Natural killer cell (primary cell): ENCODE measurements around the gene HSD17B4. TPM values are rescaled to one million over a fixed set of nuclear protein-coding genes. Genes with fewer than 3 reads are reported as not detected.

Source experiments
- ATAC-seq, 3 donors: fragments of 150-1000 bp in 2 of 3; fragments of 200-7000 bp in 1 of 3; cut with Tn5 transposase; 1 replicate in 1 of 3; 2 replicates in 2 of 3; pipeline ENCODE4 v1.10.0; 2021; ENCODE audit warnings: mild to moderate bottlenecking in 2 of 3, moderate library complexity in 2 of 3
- DNase-seq, 2 donors: peaks; one replicate each; pipeline versions ENCODE4 v3.0.0 to v3.0.0-alpha.2; 2013 to 2021; ENCODE audit warnings: mixed read lengths in 1 of 2
- H3K27ac ChIP-seq: one replicate; pipeline ENCODE4 v1.5.1; 2013; ENCODE audit warnings: mild to moderate bottlenecking, low read length
- H3K27me3 ChIP-seq: one replicate; pipeline ENCODE4 v1.6.1; 2013; ENCODE audit warnings: low read length; ENCODE audit not compliant: control insufficient read depth, insufficient read depth
- H3K36me3 ChIP-seq: one replicate; pipeline ENCODE4 v1.6.1; 2013; ENCODE audit warnings: low read length; ENCODE audit not compliant: control insufficient read depth, insufficient read depth
- H3K4me1 ChIP-seq: one replicate; pipeline ENCODE4 v1.6.1; 2013; ENCODE audit warnings: low read length; ENCODE audit not compliant: control insufficient read depth, insufficient read depth
- H3K4me3 ChIP-seq: one replicate; pipeline ENCODE4 v1.5.1; 2013; ENCODE audit warnings: low read length
- H3K9me3 ChIP-seq: one replicate; pipeline ENCODE4 v1.6.1; 2013; ENCODE audit warnings: low read length; ENCODE audit not compliant: control insufficient read depth, insufficient read depth
- H3K27ac Mint-ChIP-seq, 2 donors: one replicate each; pipeline ENCODE4 v1.8.0; 2022; ENCODE audit warnings: mild to moderate bottlenecking in 2 of 2, mixed read lengths in 2 of 2, moderate library complexity in 1 of 2
- H3K27me3 Mint-ChIP-seq, 2 donors: one replicate each; pipeline ENCODE4 v1.8.0; 2022; ENCODE audit warnings: low read depth in 2 of 2, mixed read lengths in 2 of 2
- H3K36me3 Mint-ChIP-seq: one replicate; pipeline ENCODE4 v1.8.0; 2022; ENCODE audit warnings: mixed read lengths
- H3K4me1 Mint-ChIP-seq, 2 donors: one replicate each; pipeline ENCODE4 v1.8.0; 2022; ENCODE audit warnings: mixed read lengths in 2 of 2
- H3K4me3 Mint-ChIP-seq: one replicate; pipeline ENCODE4 v1.8.0; 2022; ENCODE audit warnings: mild to moderate bottlenecking, moderate library complexity, mixed read lengths
- H3K9me3 Mint-ChIP-seq, 2 donors: one replicate each; pipeline ENCODE4 v1.8.0; 2022; ENCODE audit warnings: mixed read lengths in 2 of 2
- CTCF ChIP-seq: fragments of 200-600 bp; IDR thresholded peaks from one replicate; pipeline ENCODE4 v1.8.0; 2022; ENCODE audit warnings: antibody characterized with exemption
- WGBS: methylation state at CpG from one replicate; pipeline ENCODE4 v1.1.7; 2013; ENCODE audit warnings: missing lambda C conversion rate; ENCODE audit not compliant: insufficient coverage; 5-methylcytosine and 5-hydroxymethylcytosine counted together
- intact Hi-C: fragments of 100-400 bp; cut with micrococcal nuclease; formaldehyde crosslinking; loops from one replicate; pipeline ENCODE4 v1.14.2; 2022
- total RNA-seq, 4 donors: library from RNA; stranded (reverse); fragments of 120-200 nt in 1 of 4; gene quantifications; one replicate each; pipeline versions ENCODE4 v1.2.3 to v1.2.4, GENCODE V29; 2013 to 2022

The HSD17B4 gene
- total RNA-seq, 3 donors from 2014 or later (not counting 1 experiment from before 2014, with no cell fraction given), result 38.2 to 76.9 (median 51.9) TPM

GRCh38 chr5:119470105-119470763, 17.9 kb downstream of the HSD17B4 start:
- H3K36me3 Mint-ChIP-seq, result peaks cover 12% of the 10 kb centered on the region

GRCh38 chr5:119470851-119471451, 18.7 kb downstream of the HSD17B4 start:
- 75% methylated on average over 3 of the region's 3 CpGs for WGBS
- H3K4me1 Mint-ChIP-seq, result peaks cover under 1 to 20% of the 10 kb centered on the region in 2 donors
- H3K27ac Mint-ChIP-seq, result no peak overlapping the region
- no peak overlapping the region for H3K4me3 Mint-ChIP-seq
- no peak overlapping the region for H3K4me3 ChIP-seq
- ATAC-seq (no peak), DNase-seq (peak in 1 of 2 donors; percentile 41)
- no peaks in the 10 kb centered on the region for H3K4me1 ChIP-seq
- H3K27ac ChIP-seq, result no peak overlapping the region
- peaks cover 9% of the 10 kb centered on the region for H3K36me3 ChIP-seq
- no peaks in the 10 kb centered on the region for H3K27me3 Mint-ChIP-seq
- peaks cover 12% of the 10 kb centered on the region for H3K36me3 Mint-ChIP-seq
- TF ChIP-seq CTCF, result no peak
- intact Hi-C loops, result no loop called here
- peaks cover 4% of the 10 kb centered on the region for H3K9me3 ChIP-seq
- H3K9me3 Mint-ChIP-seq, result peaks cover 4 to 12% of the 10 kb centered on the region in 2 donors
- no peaks in the 10 kb centered on the region for H3K27me3 ChIP-seq

More at GRCh38 chr5:119470105-119470763, 17.9 kb downstream of the HSD17B4 start:
- Mint-ChIP-seq H3K4me1 (peaks cover 7 to 27% of the 10 kb centered on the region in 2 donors), H3K9me3 (peaks cover 4 to 12% of the 10 kb centered on the region in 2 donors), H3K4me3 (no peak overlapping the region), H3K27ac (no peak overlapping the region), H3K27me3 (no peaks in the 10 kb centered on the region)
- DNase-seq, result no peak
- H3K4me1 ChIP-seq, result no peaks in the 10 kb centered on the region
- peaks cover 4% of the 10 kb centered on the region for H3K9me3 ChIP-seq
- no peak for TF ChIP-seq CTCF
- peaks cover 6% of the 10 kb centered on the region for H3K36me3 ChIP-seq
- ATAC-seq, result no peak
- H3K27ac ChIP-seq, result no peak overlapping the region
- H3K4me3 ChIP-seq, result no peak overlapping the region
- H3K27me3 ChIP-seq, result no peaks in the 10 kb centered on the region
- intact Hi-C loops, result no loop called here
- 71% methylated on average over 3 of the region's 3 CpGs for WGBS

- TF ChIP-seq CTCF, result no peak
- DNase-seq, result no peak
- Histone ChIP-seq H3K4me1 (no peaks in the 10 kb centered on the region), H3K27ac (no peak overlapping the region), H3K9me3 (peaks cover 4% of the 10 kb centered on the region), H3K4me3 (no peak overlapping the region), H3K36me3 (peaks cover 25% of the 10 kb centered on the region), H3K27me3 (no peaks in the 10 kb centered on the region)
- Mint-ChIP-seq H3K4me1 (peaks cover 0 to 8% of the 10 kb centered on the region in 2 donors), H3K4me3 (no peak overlapping the region), H3K36me3 (peaks cover 8% of the 10 kb centered on the region), H3K27ac (no peak overlapping the region), H3K27me3 (no peaks in the 10 kb centered on the region), H3K9me3 (peaks cover 2 to 9% of the 10 kb centered on the region in 2 donors)
- WGBS, result 90% methylated on average over 1 of the region's 1 CpG
- intact Hi-C loops, result no loop called here
- ATAC-seq, result no peak
Measured at GRCh38 chr5:119473241-119473640, 20.9 kb downstream of the HSD17B4 start.
